SK-N-SH treated with all-trans-retinoic acid at 6 μM for 48 hours (cell line): ENCODE results near the gene TMEM132C.

ENCODE experiments used
- ATAC-seq: fragments of 200-7000 bp; cut with Tn5 transposase; 3 replicates; pipeline ENCODE4 v1.9.1; 2020; ENCODE audit warnings: mild to moderate bottlenecking, moderate library complexity
- ARNTL ChIP-seq: fragments of 450-650 bp; formaldehyde crosslinking; IDR thresholded peaks from 2 replicates; pipeline ENCODE4 v1.5.0; 2020; ENCODE audit warnings: low read depth, mild to moderate bottlenecking, moderate library complexity, borderline replicate concordance
- BACH2 ChIP-seq: fragments of 250-450 bp; sonication (Bioruptor Pico); IDR thresholded peaks from 2 replicates; pipeline ENCODE4 v1.9.0; 2021; ENCODE audit warnings: mild to moderate bottlenecking, borderline replicate concordance
- CSDC2 ChIP-seq: fragments of 250-450 bp; sonication (Bioruptor Pico); IDR thresholded peaks from 2 replicates; pipeline ENCODE4 v1.5.0; 2020; ENCODE audit warnings: mild to moderate bottlenecking, moderate library complexity
- ESRRG ChIP-seq: fragments of 250-450 bp; sonication (Bioruptor Pico); IDR thresholded peaks from 2 replicates; pipeline ENCODE4 v1.6.1; 2021; ENCODE audit warnings: mild to moderate bottlenecking
- GLIS3 ChIP-seq: fragments of 250-450 bp; sonication (Bioruptor Pico); IDR thresholded peaks from 2 replicates; pipeline ENCODE4 v1.5.0; 2020; ENCODE audit warnings: mild to moderate bottlenecking, moderate library complexity
- ISL1 ChIP-seq: fragments of 250-450 bp; sonication (Bioruptor Pico); IDR thresholded peaks from 2 replicates; pipeline ENCODE4 v2.1.2; 2022; ENCODE audit warnings: mild to moderate bottlenecking, moderate library complexity
- OSR1 ChIP-seq: fragments of 250-450 bp; sonication (Bioruptor Pico); IDR thresholded peaks from 2 replicates; pipeline ENCODE4 v1.8.0; 2022; ENCODE audit warnings: moderate library complexity, mild to moderate bottlenecking, inconsistent platforms
- PPARA ChIP-seq: fragments of 250-450 bp; sonication (Bioruptor Pico); IDR thresholded peaks from 2 replicates; pipeline ENCODE4 v1.5.0; 2020; ENCODE audit warnings: mild to moderate bottlenecking, borderline replicate concordance
- RARB ChIP-seq: fragments of 250-450 bp; sonication (Bioruptor Pico); IDR thresholded peaks from 2 replicates; pipeline ENCODE4 v1.8.0; 2021; ENCODE audit warnings: mild to moderate bottlenecking, moderate library complexity
- SNAI2 ChIP-seq: fragments of 250-450 bp; sonication (Bioruptor Pico); IDR thresholded peaks from 2 replicates; pipeline ENCODE4 v1.5.0; 2020; ENCODE audit warnings: mild to moderate bottlenecking, moderate library complexity
- TCF4 ChIP-seq: fragments of 250-450 bp; sonication (Bioruptor Pico); IDR thresholded peaks from 2 replicates; pipeline ENCODE4 v1.8.0; 2021; ENCODE audit warnings: mild to moderate bottlenecking, moderate library complexity, borderline replicate concordance
- TOX ChIP-seq: fragments of 250-450 bp; sonication (Bioruptor Pico); IDR thresholded peaks from 2 replicates; pipeline ENCODE4 v1.8.0; 2021; ENCODE audit warnings: mild to moderate bottlenecking, moderate library complexity, borderline replicate concordance
- ZC3H10 ChIP-seq: fragments of 250-450 bp; sonication (Bioruptor Pico); IDR thresholded peaks from 2 replicates; pipeline ENCODE4 v1.5.1; 2021; ENCODE audit warnings: mild to moderate bottlenecking, moderate library complexity
- ZFP3 ChIP-seq: fragments of 250-450 bp; sonication (Bioruptor Pico); IDR thresholded peaks from 2 replicates; pipeline ENCODE4 v1.5.0; 2020; ENCODE audit warnings: mild to moderate bottlenecking, moderate library complexity
- ZFP30 ChIP-seq: fragments of 450-650 bp; formaldehyde crosslinking; IDR thresholded peaks from 2 replicates; pipeline ENCODE4 v1.5.0; 2022; ENCODE audit warnings: mild to moderate bottlenecking, moderate library complexity
- ZNF565 ChIP-seq: fragments of 450-650 bp; formaldehyde crosslinking; conservative IDR thresholded peaks from 2 replicates; pipeline ENCODE4 v1.5.0; 2020; ENCODE audit warnings: low read depth, mild to moderate bottlenecking, moderate library complexity
- ZNF70 ChIP-seq: fragments of 450-650 bp; formaldehyde crosslinking; IDR thresholded peaks from 2 replicates; pipeline ENCODE4 v1.5.0; 2020; ENCODE audit warnings: mild to moderate bottlenecking, moderate library complexity
- ZNF8 ChIP-seq: fragments of 450-650 bp; formaldehyde crosslinking; IDR thresholded peaks from 2 replicates; pipeline ENCODE4 v1.5.0; 2020; ENCODE audit warnings: mild to moderate bottlenecking, moderate library complexity
- TF ChIP-seq, protein P1 (sequence below): fragments of 250-450 bp; sonication (Bioruptor Pico); IDR thresholded peaks from 2 replicates; pipeline ENCODE4 v1.5.1; 2021; ENCODE audit warnings: mild to moderate bottlenecking, moderate library complexity
- TF ChIP-seq, protein P2 (sequence below): fragments of 250-450 bp; sonication (Bioruptor Pico); IDR thresholded peaks from 2 replicates; pipeline ENCODE4 v1.8.0; 2020; ENCODE audit warnings: mild to moderate bottlenecking, moderate library complexity, borderline replicate concordance
- TF ChIP-seq, protein P3 (sequence below): fragments of 250-450 bp; sonication (Bioruptor Pico); IDR thresholded peaks from 2 replicates; pipeline ENCODE4 v1.8.0; 2021; ENCODE audit warnings: low read depth, mild to moderate bottlenecking, moderate library complexity, borderline replicate concordance
- TF ChIP-seq, protein P4 (sequence below): fragments of 250-450 bp; sonication (Bioruptor Pico); IDR thresholded peaks from 2 replicates; pipeline ENCODE4 v1.5.0; 2020; ENCODE audit warnings: mild to moderate bottlenecking, moderate library complexity
- TF ChIP-seq, protein P5 (sequence below): fragments of 250-450 bp; sonication (Bioruptor Pico); IDR thresholded peaks from 2 replicates; pipeline ENCODE4 v1.5.1; 2020; ENCODE audit warnings: low read depth, mild to moderate bottlenecking, moderate library complexity

Gene TMEM132C

DNA sequence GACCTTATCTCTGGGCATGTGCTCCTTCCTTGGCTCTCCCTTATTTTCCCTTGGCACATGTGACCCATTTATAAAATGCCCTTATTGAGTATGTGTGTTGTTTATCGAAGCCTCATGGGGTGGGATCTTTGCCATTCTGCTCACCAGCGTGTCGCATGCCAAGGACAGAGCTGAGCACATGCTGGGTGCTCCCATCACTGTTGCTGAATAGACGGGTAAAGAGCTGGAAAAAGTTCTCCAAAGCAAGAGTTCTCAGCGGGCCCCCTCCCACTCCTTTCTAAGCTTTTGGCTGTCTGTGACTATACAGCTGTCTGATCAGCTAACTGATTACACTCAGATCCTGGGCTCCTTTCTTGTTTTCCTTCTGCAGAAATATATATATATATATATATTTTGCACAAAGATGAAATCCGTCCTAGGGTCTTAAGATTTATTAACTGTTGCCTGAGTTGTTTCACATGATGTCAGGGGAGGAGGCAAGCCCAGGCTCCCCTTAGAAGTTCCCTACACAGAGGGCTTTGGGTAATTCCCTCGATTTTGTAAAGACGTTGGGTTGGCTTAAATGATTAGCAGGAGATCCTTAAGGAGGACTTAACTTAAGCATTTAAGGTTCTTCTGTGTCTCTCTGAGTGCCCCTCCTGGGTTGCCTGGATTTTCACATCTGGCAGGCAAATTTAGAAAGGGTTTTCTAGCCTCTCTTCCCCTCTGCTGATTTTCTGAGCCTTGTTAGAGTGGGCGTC lies 71.6 kb downstream of the TMEM132C start:
- ATAC-seq = no peak
- TF ChIP-seq, protein P1, sequence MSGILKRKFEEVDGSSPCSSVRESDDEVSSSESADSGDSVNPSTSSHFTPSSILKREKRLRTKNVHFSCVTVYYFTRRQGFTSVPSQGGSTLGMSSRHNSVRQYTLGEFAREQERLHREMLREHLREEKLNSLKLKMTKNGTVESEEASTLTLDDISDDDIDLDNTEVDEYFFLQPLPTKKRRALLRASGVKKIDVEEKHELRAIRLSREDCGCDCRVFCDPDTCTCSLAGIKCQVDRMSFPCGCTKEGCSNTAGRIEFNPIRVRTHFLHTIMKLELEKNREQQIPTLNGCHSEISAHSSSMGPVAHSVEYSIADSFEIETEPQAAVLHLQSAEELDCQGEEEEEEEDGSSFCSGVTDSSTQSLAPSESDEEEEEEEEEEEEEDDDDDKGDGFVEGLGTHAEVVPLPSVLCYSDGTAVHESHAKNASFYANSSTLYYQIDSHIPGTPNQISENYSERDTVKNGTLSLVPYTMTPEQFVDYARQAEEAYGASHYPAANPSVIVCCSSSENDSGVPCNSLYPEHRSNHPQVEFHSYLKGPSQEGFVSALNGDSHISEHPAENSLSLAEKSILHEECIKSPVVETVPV (CRISPR knock-in tag) = no peak
- TF ChIP-seq ZFP30 (CRISPR knock-in tag) (no peak), SNAI2 (CRISPR knock-in tag) (no peak), ISL1 (CRISPR knock-in tag) (no peak), PPARA (no peak)
- TF ChIP-seq, protein P2, sequence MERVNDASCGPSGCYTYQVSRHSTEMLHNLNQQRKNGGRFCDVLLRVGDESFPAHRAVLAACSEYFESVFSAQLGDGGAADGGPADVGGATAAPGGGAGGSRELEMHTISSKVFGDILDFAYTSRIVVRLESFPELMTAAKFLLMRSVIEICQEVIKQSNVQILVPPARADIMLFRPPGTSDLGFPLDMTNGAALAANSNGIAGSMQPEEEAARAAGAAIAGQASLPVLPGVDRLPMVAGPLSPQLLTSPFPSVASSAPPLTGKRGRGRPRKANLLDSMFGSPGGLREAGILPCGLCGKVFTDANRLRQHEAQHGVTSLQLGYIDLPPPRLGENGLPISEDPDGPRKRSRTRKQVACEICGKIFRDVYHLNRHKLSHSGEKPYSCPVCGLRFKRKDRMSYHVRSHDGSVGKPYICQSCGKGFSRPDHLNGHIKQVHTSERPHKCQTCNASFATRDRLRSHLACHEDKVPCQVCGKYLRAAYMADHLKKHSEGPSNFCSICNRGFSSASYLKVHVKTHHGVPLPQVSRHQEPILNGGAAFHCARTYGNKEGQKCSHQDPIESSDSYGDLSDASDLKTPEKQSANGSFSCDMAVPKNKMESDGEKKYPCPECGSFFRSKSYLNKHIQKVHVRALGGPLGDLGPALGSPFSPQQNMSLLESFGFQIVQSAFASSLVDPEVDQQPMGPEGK = no peak

DNA sequence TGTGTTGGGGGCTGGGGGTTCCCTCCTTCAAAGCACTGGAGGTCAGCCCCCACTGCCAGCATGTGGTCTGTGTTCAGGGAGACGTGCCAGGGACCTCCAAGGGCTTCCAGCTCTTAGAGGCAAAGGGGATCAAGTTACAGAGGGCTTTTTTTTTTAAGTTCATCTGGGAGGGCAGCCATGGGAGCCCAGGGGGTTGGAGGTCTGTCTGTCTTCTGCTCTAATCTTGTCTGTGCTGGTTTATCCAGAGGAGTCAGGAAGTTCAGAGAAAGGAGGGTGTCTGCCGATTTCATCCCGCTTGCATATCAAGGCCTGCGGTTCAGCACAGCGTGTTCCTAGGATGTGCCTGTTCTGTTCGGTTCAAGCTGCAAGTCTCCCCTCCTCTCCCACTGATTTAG lies 72.2 kb downstream of the TMEM132C start:
- TF ChIP-seq, protein P3, sequence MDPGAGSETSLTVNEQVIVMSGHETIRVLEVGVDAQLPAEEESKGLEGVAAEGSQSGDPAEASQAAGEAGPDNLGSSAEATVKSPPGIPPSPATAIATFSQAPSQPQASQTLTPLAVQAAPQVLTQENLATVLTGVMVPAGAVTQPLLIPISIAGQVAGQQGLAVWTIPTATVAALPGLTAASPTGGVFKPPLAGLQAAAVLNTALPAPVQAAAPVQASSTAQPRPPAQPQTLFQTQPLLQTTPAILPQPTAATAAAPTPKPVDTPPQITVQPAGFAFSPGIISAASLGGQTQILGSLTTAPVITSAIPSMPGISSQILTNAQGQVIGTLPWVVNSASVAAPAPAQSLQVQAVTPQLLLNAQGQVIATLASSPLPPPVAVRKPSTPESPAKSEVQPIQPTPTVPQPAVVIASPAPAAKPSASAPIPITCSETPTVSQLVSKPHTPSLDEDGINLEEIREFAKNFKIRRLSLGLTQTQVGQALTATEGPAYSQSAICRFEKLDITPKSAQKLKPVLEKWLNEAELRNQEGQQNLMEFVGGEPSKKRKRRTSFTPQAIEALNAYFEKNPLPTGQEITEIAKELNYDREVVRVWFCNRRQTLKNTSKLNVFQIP = no peak
- TF ChIP-seq BACH2 (CRISPR knock-in tag) = no peak
- no peak for TF ChIP-seq TCF4 (CRISPR knock-in tag)
- TF ChIP-seq, protein P4, sequence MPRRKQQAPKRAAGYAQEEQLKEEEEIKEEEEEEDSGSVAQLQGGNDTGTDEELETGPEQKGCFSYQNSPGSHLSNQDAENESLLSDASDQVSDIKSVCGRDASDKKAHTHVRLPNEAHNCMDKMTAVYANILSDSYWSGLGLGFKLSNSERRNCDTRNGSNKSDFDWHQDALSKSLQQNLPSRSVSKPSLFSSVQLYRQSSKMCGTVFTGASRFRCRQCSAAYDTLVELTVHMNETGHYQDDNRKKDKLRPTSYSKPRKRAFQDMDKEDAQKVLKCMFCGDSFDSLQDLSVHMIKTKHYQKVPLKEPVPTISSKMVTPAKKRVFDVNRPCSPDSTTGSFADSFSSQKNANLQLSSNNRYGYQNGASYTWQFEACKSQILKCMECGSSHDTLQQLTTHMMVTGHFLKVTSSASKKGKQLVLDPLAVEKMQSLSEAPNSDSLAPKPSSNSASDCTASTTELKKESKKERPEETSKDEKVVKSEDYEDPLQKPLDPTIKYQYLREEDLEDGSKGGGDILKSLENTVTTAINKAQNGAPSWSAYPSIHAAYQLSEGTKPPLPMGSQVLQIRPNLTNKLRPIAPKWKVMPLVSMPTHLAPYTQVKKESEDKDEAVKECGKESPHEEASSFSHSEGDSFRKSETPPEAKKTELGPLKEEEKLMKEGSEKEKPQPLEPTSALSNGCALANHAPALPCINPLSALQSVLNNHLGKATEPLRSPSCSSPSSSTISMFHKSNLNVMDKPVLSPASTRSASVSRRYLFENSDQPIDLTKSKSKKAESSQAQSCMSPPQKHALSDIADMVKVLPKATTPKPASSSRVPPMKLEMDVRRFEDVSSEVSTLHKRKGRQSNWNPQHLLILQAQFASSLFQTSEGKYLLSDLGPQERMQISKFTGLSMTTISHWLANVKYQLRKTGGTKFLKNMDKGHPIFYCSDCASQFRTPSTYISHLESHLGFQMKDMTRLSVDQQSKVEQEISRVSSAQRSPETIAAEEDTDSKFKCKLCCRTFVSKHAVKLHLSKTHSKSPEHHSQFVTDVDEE (CRISPR knock-in tag) = no peak
- TF ChIP-seq ZNF565 (CRISPR knock-in tag) = no peak
- no peak for TF ChIP-seq CSDC2
- TF ChIP-seq ISL1 (CRISPR knock-in tag) = no peak
- no peak for TF ChIP-seq ZFP3 (CRISPR knock-in tag)
- TF ChIP-seq SNAI2 (CRISPR knock-in tag) = no peak
- no peak for TF ChIP-seq ARNTL (CRISPR knock-in tag)
- TF ChIP-seq ESRRG (CRISPR knock-in tag) = no peak
- TF ChIP-seq RARB (CRISPR knock-in tag) = no peak
- no peak for ATAC-seq

DNA sequence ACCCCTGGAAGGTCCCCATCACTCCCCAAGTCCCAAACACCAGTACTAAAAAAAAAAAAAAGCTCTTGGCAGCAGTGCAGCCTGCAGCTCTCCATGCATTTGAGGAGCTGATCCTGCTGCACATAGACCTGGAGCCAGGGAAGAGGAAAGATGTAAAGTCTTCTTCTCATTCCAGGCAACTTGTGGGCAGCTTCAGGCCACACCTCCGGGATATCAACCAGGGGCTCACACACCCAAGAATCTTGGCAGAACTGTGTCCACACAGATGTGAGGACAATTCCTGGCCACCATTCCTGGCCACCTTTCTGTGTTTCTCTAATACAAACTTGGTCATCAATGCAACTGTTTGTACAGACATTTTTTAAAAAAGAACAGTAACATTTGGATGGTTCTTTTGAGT lies 72.7 kb downstream of the TMEM132C start:
- ATAC-seq = no peak
- TF ChIP-seq BACH2 (CRISPR knock-in tag) (no peak), TOX (no peak), ARNTL (CRISPR knock-in tag) (no peak), CSDC2 (no peak), GLIS3 (CRISPR knock-in tag) (no peak), RARB (CRISPR knock-in tag) (no peak), ESRRG (CRISPR knock-in tag) (no peak), ZFP3 (CRISPR knock-in tag) (no peak), OSR1 (CRISPR knock-in tag) (no peak), ZNF565 (CRISPR knock-in tag) (no peak), ZNF8 (no peak), ZC3H10 (no peak)

DNA sequence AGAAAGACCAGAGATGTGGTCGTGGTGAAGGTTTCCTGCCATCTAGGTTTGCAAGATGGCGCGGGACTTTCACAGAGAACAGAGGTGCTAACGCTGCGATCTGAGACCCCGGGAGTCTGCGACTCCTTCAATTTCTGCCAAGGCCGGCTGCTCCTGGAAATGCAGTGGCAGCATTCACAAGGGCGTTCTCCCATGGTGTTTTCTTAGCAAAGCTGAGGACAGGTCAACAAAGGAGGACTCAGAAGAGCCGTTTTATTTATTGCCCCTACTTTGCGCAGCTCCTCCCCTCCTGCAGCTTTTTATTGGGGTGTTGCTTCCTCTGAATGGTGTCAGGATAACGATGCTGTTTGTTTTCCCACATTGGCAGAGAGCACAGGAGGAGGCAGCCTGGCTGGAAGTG lies 86.3 kb downstream of the TMEM132C start:
- no peak for ATAC-seq
- no peak for TF ChIP-seq ESRRG (CRISPR knock-in tag)
- TF ChIP-seq ZNF70 (CRISPR knock-in tag) = no peak
- no peak for TF ChIP-seq OSR1 (CRISPR knock-in tag)
- no peak for TF ChIP-seq TCF4 (CRISPR knock-in tag)
- TF ChIP-seq, protein P1 (CRISPR knock-in tag) = no peak
- no peak for TF ChIP-seq ARNTL (CRISPR knock-in tag)
- TF ChIP-seq, protein P2 = no peak
- TF ChIP-seq CSDC2 = no peak
- TF ChIP-seq, protein P5, sequence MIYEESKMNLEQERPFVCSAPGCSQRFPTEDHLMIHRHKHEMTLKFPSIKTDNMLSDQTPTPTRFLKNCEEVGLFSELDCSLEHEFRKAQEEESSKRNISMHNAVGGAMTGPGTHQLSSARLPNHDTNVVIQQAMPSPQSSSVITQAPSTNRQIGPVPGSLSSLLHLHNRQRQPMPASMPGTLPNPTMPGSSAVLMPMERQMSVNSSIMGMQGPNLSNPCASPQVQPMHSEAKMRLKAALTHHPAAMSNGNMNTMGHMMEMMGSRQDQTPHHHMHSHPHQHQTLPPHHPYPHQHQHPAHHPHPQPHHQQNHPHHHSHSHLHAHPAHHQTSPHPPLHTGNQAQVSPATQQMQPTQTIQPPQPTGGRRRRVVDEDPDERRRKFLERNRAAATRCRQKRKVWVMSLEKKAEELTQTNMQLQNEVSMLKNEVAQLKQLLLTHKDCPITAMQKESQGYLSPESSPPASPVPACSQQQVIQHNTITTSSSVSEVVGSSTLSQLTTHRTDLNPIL (CRISPR knock-in tag) = no peak
